IMR-90 (cell line): Measurements from ENCODE around the gene CFAP299. TPM values are rescaled to one million over a fixed set of nuclear protein-coding genes. Genes with fewer than 3 reads are reported as not detected.
A peak's percentile ranks its signal among the peaks of the same experiment; 100 is the strongest.

Experiments used
- ATAC-seq: fragments of 200-7000 bp; cut with Tn5 transposase; 2 replicates; pipeline ENCODE4 v1.9.1; 2020; ENCODE audit warnings: low read depth, mild to moderate bottlenecking, moderate library complexity
- BruUV-seq: library from RNA; stranded (reverse); fragments of 400-500 nt; replicated peaks from 2 replicates; lab custom pipeline; 2021; lab: Mats Ljungman, UMichigan
- CTCF ChIA-PET: fragments of 300-600 bp; formaldehyde crosslinking; extraction: SDS; loops from one replicate; lab custom pipeline; 2021; ENCODE audit warnings: antibody characterized with exemption; lab: Yijun Ruan, JAX
- POLR2A ChIA-PET: fragments of 300-600 bp; sonication (Branson Sonifier 250); formaldehyde crosslinking; loops from one replicate; lab custom pipeline; 2022; ENCODE audit warnings: antibody characterized with exemption; ENCODE audit not compliant: unreplicated experiment; lab: Charles Lee
- DNase-seq: peaks from one replicate; pipeline ENCODE4 v3.0.0; 2013
- H2AFZ ChIP-seq: replicated peaks from 2 replicates; pipeline ENCODE3; 2013; ENCODE audit warnings: low read length, mild to moderate bottlenecking; ENCODE audit not compliant: poor library complexity
- H2AK5ac ChIP-seq: 2 replicates; pipeline ENCODE4 v1.6.1; 2013; ENCODE audit warnings: low read depth, low read length, inconsistent platforms
- H2AK9ac ChIP-seq: replicated peaks from 2 replicates; pipeline ENCODE3; 2013; ENCODE audit warnings: mild to moderate bottlenecking, low read depth, low read length, moderate library complexity; ENCODE audit not compliant: poor library complexity
- H2BK120ac ChIP-seq: 2 replicates; pipeline ENCODE4 v1.6.1; 2013; ENCODE audit warnings: low read depth, low read length, inconsistent platforms
- H2BK15ac ChIP-seq: 3 replicates; pipeline ENCODE4 v1.6.1; 2013; ENCODE audit warnings: low read depth, low read length, inconsistent platforms
- H2BK20ac ChIP-seq: 2 replicates; pipeline ENCODE4 v1.6.1; 2013; ENCODE audit warnings: low read depth, mild to moderate bottlenecking, inconsistent platforms, low read length, moderate library complexity
- H2BK5ac ChIP-seq: 2 replicates; pipeline ENCODE4 v1.6.1; 2013; ENCODE audit warnings: mild to moderate bottlenecking, low read depth, low read length, inconsistent platforms; ENCODE audit not compliant: poor library complexity, severe bottlenecking
- H3K14ac ChIP-seq: replicated peaks from 2 replicates; pipeline ENCODE4 v1.6.1; 2013; ENCODE audit warnings: low read depth, low read length, inconsistent platforms
- H3K18ac ChIP-seq: 2 replicates; pipeline ENCODE4 v1.6.1; 2013; ENCODE audit warnings: low read depth, low read length, control low read depth
- H3K23ac ChIP-seq: 2 replicates; pipeline ENCODE4 v1.6.1; 2013; ENCODE audit warnings: low read depth, low read length, inconsistent platforms
- H3K27ac ChIP-seq: 2 replicates; pipeline ENCODE4 v1.5.1; 2013; ENCODE audit warnings: mild to moderate bottlenecking, control low read depth, low read length; ENCODE audit not compliant: insufficient read depth
- H3K27me3 ChIP-seq: 2 replicates; pipeline ENCODE4 v1.6.1; 2013; ENCODE audit warnings: low read length; ENCODE audit not compliant: control insufficient read depth, insufficient read depth
- H3K36me3 ChIP-seq: 2 replicates; pipeline ENCODE4 v1.6.1; 2013; ENCODE audit warnings: low read length, mixed read lengths; ENCODE audit not compliant: control insufficient read depth, insufficient read depth
- H3K4ac ChIP-seq: 2 replicates; pipeline ENCODE4 v1.6.1; 2013; ENCODE audit warnings: low read depth, low read length, inconsistent platforms
- H3K4me1 ChIP-seq: 2 replicates; pipeline ENCODE4 v1.6.1; 2013; ENCODE audit warnings: low read length, mixed read lengths; ENCODE audit not compliant: control insufficient read depth, insufficient read depth
- H3K4me2 ChIP-seq: 2 replicates; pipeline ENCODE4 v1.6.1; 2013; ENCODE audit warnings: low read depth, mild to moderate bottlenecking, control low read depth, low read length, moderate library complexity
- H3K4me3 ChIP-seq: 2 replicates; pipeline ENCODE4 v1.5.1; 2013; ENCODE audit warnings: low read depth, mild to moderate bottlenecking, control low read depth, low read length, moderate library complexity; ENCODE audit not compliant: insufficient read depth
- H3K56ac ChIP-seq: 2 replicates; pipeline ENCODE4 v1.6.1; 2013; ENCODE audit warnings: low read length, inconsistent platforms; ENCODE audit not compliant: insufficient read depth; ENCODE audit errors: extremely low read depth
- H3K79me1 ChIP-seq, 2 experiments: 2 replicates each; pipeline ENCODE4 v1.6.1; 2013; ENCODE audit warnings: low read length in 2 of 2, inconsistent platforms in 1 of 2, low read depth in 1 of 2
- H3K9ac ChIP-seq: 2 replicates; pipeline ENCODE4 v1.6.1; 2013; ENCODE audit warnings: low read depth, low read length, control low read depth
- H3K9me1 ChIP-seq: 2 replicates; pipeline ENCODE4 v1.6.1; 2013; ENCODE audit warnings: low read length, inconsistent platforms; ENCODE audit not compliant: insufficient read depth
- H3K9me3 ChIP-seq: 2 replicates; pipeline ENCODE4 v1.6.1; 2013; ENCODE audit warnings: low read length; ENCODE audit not compliant: control insufficient read depth, insufficient read depth
- H4K20me1 ChIP-seq: 2 replicates; pipeline ENCODE4 v1.6.1; 2013; ENCODE audit warnings: low read length, inconsistent platforms; ENCODE audit not compliant: insufficient read depth
- H4K5ac ChIP-seq: 2 replicates; pipeline ENCODE4 v1.6.1; 2013; ENCODE audit warnings: mild to moderate bottlenecking, low read depth, low read length, control low read depth
- H4K8ac ChIP-seq, 2 experiments: 2 replicates each; pipeline ENCODE4 v1.6.1; 2013; ENCODE audit warnings: low read depth in 2 of 2, low read length in 2 of 2, control low read depth in 1 of 2, inconsistent platforms in 1 of 2
- H4K91ac ChIP-seq: 2 replicates; pipeline ENCODE4 v1.6.1; 2013; ENCODE audit warnings: low read depth, low read length, inconsistent platforms; ENCODE audit not compliant: insufficient read depth
- CEBPB ChIP-seq: IDR thresholded peaks from 2 replicates; pipeline ENCODE4 v1.6.1; 2012; ENCODE audit warnings: low read depth, low read length, improper control_type of control experiment
- CHD1 ChIP-seq: IDR thresholded peaks from 2 replicates; pipeline ENCODE4 v1.6.1; 2012; ENCODE audit warnings: low read depth, low read length, improper control_type of control experiment
- MAFK ChIP-seq: IDR thresholded peaks from 2 replicates; pipeline ENCODE4 v1.6.1; 2012; ENCODE audit warnings: low read depth, low read length, improper control_type of control experiment
- MAZ ChIP-seq: IDR thresholded peaks from 2 replicates; pipeline ENCODE4 v1.6.1; 2012; ENCODE audit warnings: low read depth, mild to moderate bottlenecking, low read length, improper control_type of control experiment, moderate library complexity, borderline replicate concordance
- MXI1 ChIP-seq: IDR thresholded peaks from 2 replicates; pipeline ENCODE4 v1.6.1; 2012; ENCODE audit warnings: low read depth, mild to moderate bottlenecking, low read length, moderate library complexity, borderline replicate concordance
- NFE2L2 ChIP-seq: fragments of 150-350 bp; IDR thresholded peaks from 2 replicates; pipeline ENCODE4 v1.6.1; 2016; ENCODE audit warnings: low read depth, mild to moderate bottlenecking, low read length
- RAD21 ChIP-seq: IDR thresholded peaks from 2 replicates; pipeline ENCODE4 v1.6.1; 2012; ENCODE audit warnings: low read length, improper control_type of control experiment
- RCOR1 ChIP-seq: IDR thresholded peaks from 2 replicates; pipeline ENCODE4 v1.6.1; 2012; ENCODE audit warnings: mild to moderate bottlenecking, low read length, improper control_type of control experiment; ENCODE audit not compliant: insufficient replicate concordance
- RFX5 ChIP-seq: IDR thresholded peaks from 2 replicates; pipeline ENCODE4 v1.8.0; 2012; ENCODE audit warnings: low read depth, mild to moderate bottlenecking, low read length, moderate library complexity
- SMC3 ChIP-seq: fragments of 150-350 bp; IDR thresholded peaks from 2 replicates; pipeline ENCODE4 v1.6.1; 2016; ENCODE audit warnings: low read depth, mild to moderate bottlenecking, antibody characterized with exemption, low read length, moderate library complexity
- WGBS, 2 experiments: methylation state at CpG; one replicate each; pipeline versions ENCODE4 v1.1.5 to v1.1.7; 2013; ENCODE audit warnings: missing lambda C conversion rate in 2 of 2; ENCODE audit not compliant: insufficient read length in 1 of 2; ENCODE audit errors: extremely low coverage in 2 of 2; 5-methylcytosine and 5-hydroxymethylcytosine counted together
- dilution Hi-C: fragments of 300-500 bp; cut with HindIII; formaldehyde crosslinking; loops from one replicate; pipeline ENCODE4 v1.14.3; 2018; ENCODE audit warnings: low sequenced_read_pairs; ENCODE audit not compliant: unreplicated experiment
- in situ Hi-C: fragments of 300-500 bp; cut with MboI; formaldehyde crosslinking; loops from 3 replicates; pipeline ENCODE4 v1.14.3; 2019; ENCODE audit warnings: low sequenced_read_pairs, inconsistent platforms, mixed read lengths
- intact Hi-C: fragments of 100-400 bp; cut with micrococcal nuclease; formaldehyde crosslinking; loops from 2 replicates; pipeline ENCODE4 v1.10.0; 2022
- polyA plus RNA-seq, 3 experiments: library from polyadenylated mRNA; depleted of rRNA; stranded (reverse); fragments of >200 nt; gene quantifications; 2 replicates each; pipeline ENCODE4 v1.2.3, GENCODE V29; 2012; ENCODE audit warnings: low replicate concordance in 1 of 3
- total RNA-seq: library from RNA; depleted of rRNA; stranded (reverse); fragments of >200 nt; gene quantifications from 2 replicates; pipeline ENCODE4 v1.2.3, GENCODE V29; 2012
- TF ChIP-seq, protein P1 (sequence below): conservative IDR thresholded peaks from 2 replicates; pipeline ENCODE4 v1.5.1; 2012; ENCODE audit warnings: mild to moderate bottlenecking, low read depth, low read length, improper control_type of control experiment
- TF ChIP-seq, protein P2 (sequence below): fragments of 150-350 bp; IDR thresholded peaks from 2 replicates; pipeline ENCODE4 v1.6.1; 2017; ENCODE audit warnings: mild to moderate bottlenecking, antibody characterized with exemption, low read length, low read depth

The CFAP299 gene
- total and polyA plus RNA-seq, 2 of the 4 experiments (the other 2 are of a cell fraction) = 1.0 to 1.1 TPM

DNA sequence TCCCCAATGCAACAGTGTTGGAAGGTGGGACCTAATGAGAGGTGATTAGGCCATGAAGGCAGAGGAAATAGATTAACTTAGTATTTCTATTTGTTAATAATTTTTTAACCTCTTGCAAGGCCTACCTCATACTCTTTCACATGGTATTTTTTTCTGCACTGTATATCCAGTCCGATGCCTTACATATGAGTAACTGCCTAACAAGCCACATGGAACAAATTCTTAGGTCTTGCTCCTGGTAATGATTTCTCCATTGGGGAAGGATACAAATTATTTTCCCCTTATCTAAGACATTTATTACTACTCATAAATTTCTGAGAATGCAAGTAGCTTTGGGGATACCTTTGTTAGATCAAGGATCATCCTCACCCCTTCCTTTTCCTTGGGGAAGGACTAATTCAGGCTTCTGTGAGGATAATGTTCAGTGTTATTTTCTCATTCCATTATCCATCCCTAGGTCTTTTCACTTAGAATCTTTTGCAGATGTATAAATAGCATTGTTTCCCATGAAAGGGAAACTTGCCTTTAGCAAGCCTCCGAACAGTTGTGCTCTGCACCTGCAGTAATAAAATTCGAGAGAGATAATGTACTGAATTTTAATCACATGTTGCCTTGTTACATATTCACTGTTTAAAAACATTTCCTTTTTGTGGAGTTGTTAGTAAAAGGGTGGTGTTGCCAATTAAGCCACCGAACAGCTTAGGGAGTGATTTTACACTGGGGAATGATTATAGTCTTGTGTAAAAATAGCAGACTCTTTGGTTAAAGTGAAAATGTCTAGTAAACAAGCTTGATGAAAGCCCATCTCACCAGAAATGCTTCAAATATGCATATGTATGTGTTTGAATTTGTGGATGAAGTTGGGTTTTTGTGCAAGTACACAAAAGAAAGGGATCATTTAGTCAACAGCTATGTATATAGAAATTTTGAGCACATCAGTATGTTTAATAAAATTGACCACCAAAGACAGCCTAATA is 89.9 kb downstream of the CFAP299 start:
- Histone ChIP-seq H3K79me1 (no peaks in the 10 kb centered on the region), H4K8ac (no peak overlapping the region), H3K23ac (no peak overlapping the region), H3K9me1 (0 out of 2 replicates have a peak, but pooled peaks cover 4% of the 10 kb centered on the region), H4K5ac (no peak overlapping the region), H3K9me3 (no peaks in the 10 kb centered on the region), H3K4me2 (no peak overlapping the region), H2AFZ (no peak overlapping the region), H4K20me1 (no peaks in the 10 kb centered on the region), H3K14ac (no peak overlapping the region), H2BK120ac (no peak overlapping the region), H3K9ac (no peak overlapping the region), H3K27ac (no peak overlapping the region), H3K56ac (no peak overlapping the region), H3K4me3 (no peak overlapping the region), H2BK20ac (no peak overlapping the region), H2BK5ac (no peak overlapping the region), H3K4me1 (peaks cover 8% of the 10 kb centered on the region), H3K27me3 (no peaks in the 10 kb centered on the region), H2AK5ac (no peak overlapping the region), H3K36me3 (no peaks in the 10 kb centered on the region), H2AK9ac (no peak overlapping the region), H4K91ac (no peak overlapping the region), H3K4ac (no peak overlapping the region), H2BK15ac (no peak overlapping the region), H3K18ac (no peak overlapping the region)
- in situ Hi-C loops = no loop called here
- DNase-seq (peak; percentile 40), ATAC-seq (no peak)
- no peak for TF ChIP-seq MAZ
- TF ChIP-seq SMC3 = no peak
- TF ChIP-seq, protein P1, sequence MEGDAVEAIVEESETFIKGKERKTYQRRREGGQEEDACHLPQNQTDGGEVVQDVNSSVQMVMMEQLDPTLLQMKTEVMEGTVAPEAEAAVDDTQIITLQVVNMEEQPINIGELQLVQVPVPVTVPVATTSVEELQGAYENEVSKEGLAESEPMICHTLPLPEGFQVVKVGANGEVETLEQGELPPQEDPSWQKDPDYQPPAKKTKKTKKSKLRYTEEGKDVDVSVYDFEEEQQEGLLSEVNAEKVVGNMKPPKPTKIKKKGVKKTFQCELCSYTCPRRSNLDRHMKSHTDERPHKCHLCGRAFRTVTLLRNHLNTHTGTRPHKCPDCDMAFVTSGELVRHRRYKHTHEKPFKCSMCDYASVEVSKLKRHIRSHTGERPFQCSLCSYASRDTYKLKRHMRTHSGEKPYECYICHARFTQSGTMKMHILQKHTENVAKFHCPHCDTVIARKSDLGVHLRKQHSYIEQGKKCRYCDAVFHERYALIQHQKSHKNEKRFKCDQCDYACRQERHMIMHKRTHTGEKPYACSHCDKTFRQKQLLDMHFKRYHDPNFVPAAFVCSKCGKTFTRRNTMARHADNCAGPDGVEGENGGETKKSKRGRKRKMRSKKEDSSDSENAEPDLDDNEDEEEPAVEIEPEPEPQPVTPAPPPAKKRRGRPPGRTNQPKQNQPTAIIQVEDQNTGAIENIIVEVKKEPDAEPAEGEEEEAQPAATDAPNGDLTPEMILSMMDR = no peak
- TF ChIP-seq RCOR1 = no peak
- TF ChIP-seq, protein P2, sequence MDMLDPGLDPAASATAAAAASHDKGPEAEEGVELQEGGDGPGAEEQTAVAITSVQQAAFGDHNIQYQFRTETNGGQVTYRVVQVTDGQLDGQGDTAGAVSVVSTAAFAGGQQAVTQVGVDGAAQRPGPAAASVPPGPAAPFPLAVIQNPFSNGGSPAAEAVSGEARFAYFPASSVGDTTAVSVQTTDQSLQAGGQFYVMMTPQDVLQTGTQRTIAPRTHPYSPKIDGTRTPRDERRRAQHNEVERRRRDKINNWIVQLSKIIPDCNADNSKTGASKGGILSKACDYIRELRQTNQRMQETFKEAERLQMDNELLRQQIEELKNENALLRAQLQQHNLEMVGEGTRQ = no peak
- no peak for TF ChIP-seq CHD1
- TF ChIP-seq NFE2L2 = no peak
- no peak for TF ChIP-seq CEBPB
- TF ChIP-seq RFX5 = no peak
- no peak for TF ChIP-seq MXI1
- no peak for TF ChIP-seq MAFK
- no peak for TF ChIP-seq RAD21
- POLR2A ChIA-PET = interaction anchor here (0.6 kb wide), 1 partner anchor 476 kb away, joined by 4 read pairs; no protein-coding TSS in a partner anchor
- CTCF ChIA-PET = interaction anchor here (0.6 kb wide), 2 partner anchors 15 to 35 kb away, joined by 3 read pairs; no protein-coding TSS in a partner anchor
- WGBS, 2 experiments = no CpG with 5 or more reads among the region's 4 CpGs
- intact Hi-C loops = no loop called here
- dilution Hi-C loops = no loop called here
- no TSS peak for BruUV-seq
